ACC112 (cell line): ENCODE measurements around the gene ARAF.
"Not testable (repeated sequence)": the region's sequence is repeated elsewhere in the genome, so short reads cannot be mapped to it uniquely, and the experiment has no call there.

ENCODE experiments used
- H2AFZ ChIP-seq: fragments of 200-600 bp; sonication (generic); one replicate; pipeline ENCODE4 v1.6.0; 2017; ENCODE audit warnings: antibody characterized with exemption, low read length; ENCODE audit not compliant: unreplicated experiment
- H3K27ac ChIP-seq: fragments of 200-600 bp; sonication (generic); 2 replicates; pipeline ENCODE4 v1.5.1; 2014; ENCODE audit warnings: low read depth, mild to moderate bottlenecking, antibody characterized with exemption, low read length, moderate library complexity
- H3K27me3 ChIP-seq: fragments of 200-600 bp; sonication (generic); 2 replicates; pipeline ENCODE4 v1.6.1; 2014; ENCODE audit warnings: mild to moderate bottlenecking, antibody characterized with exemption, low read length, moderate library complexity, mixed read lengths; ENCODE audit not compliant: insufficient read depth
- H3K36me3 ChIP-seq: fragments of 200-600 bp; sonication (generic); 2 replicates; pipeline ENCODE4 v1.6.1; 2016; ENCODE audit warnings: mild to moderate bottlenecking, antibody characterized with exemption, low read length, moderate library complexity, mixed read lengths; ENCODE audit not compliant: insufficient read depth
- H3K4me1 ChIP-seq: fragments of 200-600 bp; sonication (generic); one replicate; pipeline ENCODE4 v1.6.1; 2016; ENCODE audit warnings: low read length, mixed read lengths; ENCODE audit not compliant: insufficient read depth, unreplicated experiment, control insufficient read depth
- H3K4me3 ChIP-seq: fragments of 200-600 bp; sonication (generic); 2 replicates; pipeline ENCODE4 v1.5.1; 2014; ENCODE audit warnings: mild to moderate bottlenecking, low read depth, low read length
- H3K79me2 ChIP-seq: fragments of 200-600 bp; sonication (generic); one replicate; pipeline ENCODE4 v1.6.0; 2016; ENCODE audit warnings: low read length; ENCODE audit not compliant: control insufficient read depth, unreplicated experiment, insufficient read depth

The ARAF gene

DNA sequence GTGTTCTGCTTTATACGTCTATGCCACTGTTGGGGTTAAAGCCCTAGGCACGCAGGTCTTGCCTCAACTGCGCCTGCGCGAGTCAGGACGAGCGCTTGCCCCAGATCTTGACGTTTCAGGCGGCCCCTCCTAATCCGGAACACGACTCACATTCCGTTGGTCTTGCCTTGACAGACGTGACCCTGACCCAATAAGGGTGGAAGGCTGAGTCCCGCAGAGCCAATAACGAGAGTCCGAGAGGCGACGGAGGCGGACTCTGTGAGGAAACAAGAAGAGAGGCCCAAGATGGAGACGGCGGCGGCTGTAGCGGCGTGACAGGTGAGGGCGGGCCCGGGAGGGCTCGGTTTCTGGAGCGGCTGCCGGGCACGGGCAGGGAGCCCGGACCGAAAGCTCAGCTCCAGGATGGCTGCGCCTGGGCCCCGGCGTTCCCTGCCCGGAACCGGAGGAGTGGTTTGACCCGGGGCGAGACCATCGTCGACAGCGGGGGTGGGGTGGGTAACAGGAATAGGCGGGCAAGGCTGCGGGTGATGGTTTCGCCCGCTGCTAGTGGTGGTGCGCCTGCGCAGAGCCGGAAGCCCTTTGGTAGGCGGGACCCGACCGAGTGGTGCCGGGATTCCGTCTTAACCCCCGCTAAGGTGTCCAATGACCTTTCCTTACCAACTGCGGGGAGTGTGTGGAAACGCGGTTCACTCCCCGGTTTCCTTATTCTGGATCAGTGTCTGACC, at the start of gene ARAF:
Gene ARAF, plus strand, starts transcription at position 272 of the 725 bp plus-strand sequence. CDS start 1,763 bp downstream, outside the sequence.
- peaks cover 12% of the 10 kb centered on the region; the same call in 1 of the 2 replicates for H3K36me3 ChIP-seq
- peaks cover 27% of the 10 kb centered on the region for H3K4me1 ChIP-seq
- peak within 1 kb of the TSS; percentile 85 for H2AFZ ChIP-seq
- peak within 1 kb of the TSS; percentile 95 for H3K4me3 ChIP-seq
- H3K27ac ChIP-seq, result peak within 1 kb of the TSS; percentile 90
- H3K27me3 ChIP-seq, result no peaks in the 10 kb centered on the region
- peaks cover 23% of the 10 kb centered on the region for H3K79me2 ChIP-seq

DNA sequence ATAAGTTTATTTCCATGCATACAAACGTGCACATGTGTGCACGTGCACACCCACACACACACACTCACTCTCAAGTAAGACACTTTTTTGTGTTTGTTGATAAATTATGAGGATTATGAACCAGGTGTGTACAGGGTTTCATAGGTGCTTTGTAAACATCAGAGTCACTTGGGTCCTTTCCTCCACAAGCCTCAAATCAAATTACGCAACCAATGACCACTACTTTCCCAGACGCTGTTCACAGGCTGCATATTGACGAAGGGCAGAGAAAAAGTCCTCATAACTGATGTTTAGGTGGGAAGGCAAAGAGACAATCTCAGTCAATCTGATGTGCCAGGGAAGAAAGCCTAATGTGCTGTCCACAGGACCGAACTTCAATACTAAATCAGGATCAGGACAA, 48.6 kb upstream of the ARAF start:
- H3K4me1 ChIP-seq, result peaks cover 22% of the 10 kb centered on the region
- H3K27me3 ChIP-seq, H2AFZ ChIP-seq, H3K79me2 ChIP-seq, H3K36me3 ChIP-seq: not testable (repeated sequence)
- H3K27ac ChIP-seq, result peak overlapping the region; percentile 66; the same call in 1 of the 2 replicates
- peak overlapping the region; percentile 68 for H3K4me3 ChIP-seq

DNA sequence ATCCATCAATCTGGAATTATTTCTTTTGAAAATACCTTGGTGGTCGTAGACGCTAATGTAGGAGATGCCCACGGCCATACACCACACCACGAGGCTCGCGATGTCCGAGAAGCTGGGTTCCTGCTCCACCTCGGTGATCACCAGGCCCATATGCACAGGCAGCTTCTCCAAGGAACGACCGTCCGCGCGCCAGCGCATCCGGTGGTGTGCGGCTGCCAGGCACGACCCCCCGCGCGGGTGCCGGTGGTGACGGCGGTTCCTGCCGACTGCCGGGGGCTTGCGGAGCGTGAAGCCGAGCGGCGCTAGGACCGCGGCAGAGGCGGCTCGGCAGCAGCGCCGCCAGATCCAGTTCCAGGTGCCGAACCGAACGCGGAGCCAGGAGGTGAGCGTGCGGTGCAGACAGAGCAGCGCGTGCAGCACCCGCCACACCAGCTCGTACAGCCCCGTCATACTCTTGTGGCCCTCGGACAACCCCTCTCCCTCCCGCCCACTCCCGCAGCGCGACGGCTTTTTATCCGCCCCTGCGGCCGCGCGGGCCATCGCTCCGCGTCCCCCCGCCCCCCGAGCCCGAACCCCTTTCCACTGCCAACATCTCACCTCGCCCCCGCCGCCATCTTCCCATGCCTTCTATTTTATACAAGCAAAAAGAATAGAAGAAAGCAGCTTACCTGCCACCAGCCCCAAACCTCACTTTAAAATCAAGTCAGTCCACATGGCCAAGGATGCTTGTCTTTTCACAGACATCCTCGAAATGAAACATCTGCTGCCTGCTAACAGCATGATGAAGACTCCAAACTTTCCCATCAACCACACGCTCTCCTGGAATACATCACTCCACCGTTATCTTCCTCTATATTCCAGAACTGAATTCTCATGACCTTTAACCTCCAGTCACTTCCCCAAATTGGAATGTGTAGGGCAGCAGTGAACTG, 47.7 kb upstream of the ARAF start:
- H3K4me3 ChIP-seq, result peak overlapping the region; percentile 81

DNA sequence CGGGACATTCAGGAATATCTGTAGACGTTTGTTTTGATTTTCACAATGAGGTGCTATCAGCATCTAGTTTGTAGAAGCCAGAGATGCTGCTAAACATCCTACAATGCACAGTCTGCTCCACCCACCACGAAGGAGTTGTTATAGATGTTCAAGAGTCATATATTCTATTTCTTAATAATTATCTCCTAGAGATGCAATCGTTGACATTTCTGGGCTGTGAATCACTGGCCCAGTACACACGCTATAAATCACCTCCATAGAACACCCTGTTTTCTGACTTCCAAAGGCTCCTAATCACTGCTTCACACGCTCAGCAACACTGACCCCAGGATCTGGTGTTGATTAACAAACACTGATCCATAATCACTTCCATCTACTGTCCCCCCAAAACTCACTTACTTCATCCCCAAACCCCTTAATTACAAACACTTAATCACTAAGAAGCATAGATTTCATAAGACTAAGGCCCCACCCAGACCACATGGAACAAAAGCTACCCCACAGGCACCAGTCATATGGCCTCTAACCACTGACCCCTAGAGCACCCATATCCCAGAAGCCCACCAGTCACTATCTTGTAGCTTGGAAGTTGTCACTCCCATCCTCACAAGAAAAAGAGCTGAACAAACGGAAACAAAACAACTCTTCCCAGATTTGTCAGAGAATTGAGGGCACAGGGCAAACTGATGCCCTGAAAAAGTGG, 46.3 kb upstream of the ARAF start:
- Histone ChIP-seq H3K27ac (peak overlapping the region; percentile 98), H3K79me2 (peaks cover 5% of the 10 kb centered on the region), H3K36me3 (no peaks in the 10 kb centered on the region), H2AFZ (no peak overlapping the region), H3K4me3 (0 out of 2 replicates have a peak overlapping the region, but pooled peaks have one; percentile 49), H3K4me1 (peaks cover 32% of the 10 kb centered on the region), H3K27me3 (no peaks in the 10 kb centered on the region)

More for the DNA sequence above, 47.7 kb upstream of the ARAF start:
- peaks cover 30% of the 10 kb centered on the region for H3K4me1 ChIP-seq
- H3K27me3 ChIP-seq, H3K36me3 ChIP-seq, H3K79me2 ChIP-seq, H2AFZ ChIP-seq: not testable (repeated sequence)
- H3K27ac ChIP-seq, result peak overlapping the region; percentile 98

DNA sequence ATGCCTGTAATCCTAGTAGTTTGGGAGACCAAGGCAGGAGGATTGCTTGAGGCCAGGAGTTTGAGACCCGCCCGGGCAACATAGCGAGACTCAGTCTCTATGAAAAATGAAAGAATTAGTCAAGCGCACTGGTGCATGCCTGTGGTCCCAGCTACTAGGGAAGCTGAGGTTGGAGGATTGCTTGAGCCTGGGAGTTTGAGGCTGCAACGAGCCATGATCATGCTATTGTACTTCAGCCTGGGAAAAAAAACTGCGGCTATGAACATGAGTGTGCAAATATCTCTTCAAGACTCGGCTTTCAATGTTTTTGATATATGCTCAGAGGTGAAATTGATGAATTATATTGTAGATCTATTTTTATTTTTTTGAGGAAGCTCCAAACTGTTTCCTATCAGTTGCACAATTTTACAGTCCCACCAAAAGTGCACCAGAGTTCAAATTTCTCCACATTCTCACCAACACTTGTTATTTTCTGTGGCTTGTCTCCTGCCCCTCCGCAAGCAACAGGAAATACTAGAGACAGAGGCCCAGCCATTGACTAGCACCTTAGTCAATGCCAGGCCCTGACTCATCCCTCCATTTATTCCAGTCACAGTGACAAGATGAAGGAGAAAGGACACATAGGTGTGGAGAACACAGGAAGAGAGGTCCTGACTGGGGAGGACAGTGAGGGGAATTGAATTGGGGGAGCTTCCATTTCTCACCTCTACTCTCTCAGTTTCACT, 44.9 kb upstream of the ARAF start:
- Histone ChIP-seq H3K4me1 (peaks cover 32% of the 10 kb centered on the region), H3K79me2 (peaks cover 5% of the 10 kb centered on the region), H3K27ac (peak overlapping the region; percentile 98), H3K27me3 (no peaks in the 10 kb centered on the region), H3K4me3 (no peak overlapping the region), H3K36me3 (no peaks in the 10 kb centered on the region), H2AFZ (no peak overlapping the region)

DNA sequence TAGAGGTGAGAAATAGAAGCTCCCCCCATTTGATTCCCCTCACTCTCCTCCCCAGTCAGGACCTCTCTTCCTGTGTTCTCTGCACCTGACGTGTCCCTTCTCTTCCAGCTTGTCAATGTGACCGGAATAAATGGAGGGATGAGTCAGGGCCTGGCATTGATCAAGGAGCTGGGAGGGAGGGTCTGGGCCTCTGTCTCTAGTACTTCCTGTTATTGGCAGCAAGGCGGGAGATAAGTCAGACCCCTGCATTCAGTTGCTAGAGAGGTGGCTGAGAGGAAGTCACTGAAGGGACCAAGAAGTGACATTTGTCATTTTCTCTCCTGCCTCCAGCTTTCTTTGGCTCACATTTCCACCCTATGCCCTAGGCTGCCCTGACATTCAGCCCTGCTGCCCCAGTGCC, 42.9 kb upstream of the ARAF start:
- no peak overlapping the region for H2AFZ ChIP-seq
- peak overlapping the region; percentile 43; the same call in 1 of the 2 replicates for H3K27ac ChIP-seq
- H3K27me3 ChIP-seq, result no peaks in the 10 kb centered on the region

DNA sequence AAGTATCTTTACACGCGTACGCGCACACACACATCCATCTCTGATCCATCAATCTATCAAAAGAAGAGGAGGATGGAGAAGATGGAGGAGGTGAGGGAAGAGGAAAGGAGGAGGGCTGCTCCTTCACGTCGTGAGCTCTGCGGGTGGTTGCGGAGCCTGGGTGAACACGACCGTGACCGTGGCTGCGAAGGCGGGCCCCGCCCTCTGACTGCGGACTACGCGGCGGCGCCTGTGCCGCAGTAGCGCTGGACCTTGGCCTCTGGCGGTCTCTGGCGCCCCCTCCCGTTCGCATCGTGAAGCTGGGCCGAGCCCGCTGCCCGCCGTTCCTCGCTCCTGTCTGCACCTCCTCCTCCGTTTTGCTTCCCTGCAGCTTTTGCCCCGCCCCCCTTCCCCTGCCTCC, 37.7 kb upstream of the ARAF start:
- Histone ChIP-seq H3K27me3 (no peaks in the 10 kb centered on the region), H3K4me1 (peaks cover 6% of the 10 kb centered on the region), H3K79me2 (no peaks in the 10 kb centered on the region), H3K36me3 (no peaks in the 10 kb centered on the region), H3K27ac (no peak overlapping the region), H3K4me3 (peak overlapping the region; percentile 81), H2AFZ (peak overlapping the region; percentile 68)

More for the DNA sequence above, 42.9 kb upstream of the ARAF start:
- peaks cover 5% of the 10 kb centered on the region for H3K79me2 ChIP-seq
- peaks cover 36% of the 10 kb centered on the region for H3K4me1 ChIP-seq
- no peak overlapping the region for H3K4me3 ChIP-seq
- H3K36me3 ChIP-seq, result no peaks in the 10 kb centered on the region

DNA sequence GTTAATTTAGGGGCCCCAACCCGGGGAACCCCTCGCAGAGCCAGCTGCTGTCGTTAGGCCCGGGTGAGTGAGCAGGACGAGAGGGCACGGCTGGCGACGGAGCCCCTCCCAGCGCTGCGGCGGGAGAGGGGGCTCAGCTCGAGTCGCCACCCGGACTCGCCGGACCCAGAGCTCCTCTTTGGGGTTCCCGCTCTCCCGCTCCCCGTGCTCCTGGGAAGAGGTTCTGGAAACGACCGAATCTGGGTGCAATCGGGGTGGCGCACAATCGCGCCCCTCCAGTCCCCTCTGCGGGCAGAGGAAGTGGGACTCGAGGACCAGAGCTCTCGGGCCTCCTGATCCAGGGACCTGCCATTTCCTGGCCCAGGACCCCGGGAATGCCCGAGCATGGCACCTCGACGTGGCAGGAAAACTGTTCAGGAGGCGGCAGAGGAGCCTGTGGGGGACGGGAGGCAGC, 37.3 kb upstream of the ARAF start:
- Histone ChIP-seq H3K79me2 (no peaks in the 10 kb centered on the region), H3K27ac (no peak overlapping the region), H3K36me3 (no peaks in the 10 kb centered on the region), H3K4me3 (peak overlapping the region; percentile 81), H3K27me3 (no peaks in the 10 kb centered on the region), H3K4me1 (peaks cover 4% of the 10 kb centered on the region), H2AFZ (peak overlapping the region; percentile 68)

DNA sequence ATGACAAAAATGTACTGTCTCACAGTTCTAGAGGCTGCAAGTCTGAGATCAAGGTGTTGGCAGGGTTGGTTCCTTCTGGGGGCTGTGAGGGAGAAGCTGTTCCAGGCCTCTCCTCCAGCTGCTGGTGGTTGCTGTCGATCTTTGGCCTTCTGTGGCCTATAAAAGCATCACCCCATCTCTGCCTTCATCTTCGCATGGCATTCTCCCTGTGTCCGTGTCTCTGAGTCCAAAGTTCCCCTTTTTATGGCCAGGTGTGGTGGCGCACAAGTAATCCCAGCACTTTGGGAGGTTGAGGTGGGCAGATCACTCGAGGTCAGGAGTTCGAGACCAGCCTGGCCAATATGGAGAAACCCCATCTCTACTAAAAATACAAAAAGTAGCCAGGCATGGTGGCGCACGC, 31.5 kb upstream of the ARAF start:
- Histone ChIP-seq H3K36me3 (no peaks in the 10 kb centered on the region), H2AFZ (no peak overlapping the region), H3K4me3 (no peak overlapping the region), H3K27me3 (no peaks in the 10 kb centered on the region), H3K27ac (no peak overlapping the region), H3K4me1 (no peaks in the 10 kb centered on the region), H3K79me2 (no peaks in the 10 kb centered on the region)

DNA sequence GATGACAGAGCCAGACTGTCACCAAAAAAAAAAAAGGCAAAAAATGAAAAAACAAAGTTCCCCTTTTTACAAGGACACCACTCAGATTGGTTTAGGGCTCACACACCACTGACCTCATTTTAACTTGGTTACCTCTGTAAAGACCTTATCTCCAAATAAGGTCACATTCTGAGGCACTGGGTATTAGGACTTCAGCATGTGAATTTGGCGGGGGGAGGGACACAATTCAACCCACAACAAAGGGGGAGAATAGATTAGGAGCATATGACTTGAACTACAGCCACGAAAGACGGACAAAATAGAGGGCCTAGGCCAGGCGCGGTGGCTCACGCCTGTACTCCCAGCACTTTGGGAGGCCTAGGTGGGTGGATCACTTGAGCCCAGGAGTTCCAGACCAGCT, 31.0 kb upstream of the ARAF start:
- Histone ChIP-seq H3K27ac (no peak overlapping the region), H3K27me3 (no peaks in the 10 kb centered on the region), H3K79me2 (no peaks in the 10 kb centered on the region), H3K4me1 (no peaks in the 10 kb centered on the region), H3K36me3 (no peaks in the 10 kb centered on the region), H3K4me3 (no peak overlapping the region), H2AFZ (no peak overlapping the region)
